Measurements from ENCODE around the gene NDUFA13.
A peak's percentile ranks its signal among the peaks of the same experiment; 100 is the strongest.
"Not testable (repeated sequence)": the region's sequence is repeated elsewhere in the genome, so short reads cannot be mapped to it uniquely, and the experiment has no call there.

The NDUFA13 gene

GRCh38 chr19:19515642-19516519 is at the start of gene NDUFA13:
Gene NDUFA13, plus strand, starts transcription at chr19:19516225. Its CDS starts 14 bp downstream, at chr19:19516239.
- TF ChIP-seq CTCF (IDR thresholded peaks at IDR 0.05; ENCODE audit: control insufficient read depth, extremely low read depth, insufficient read depth): no peak; the same call in 1 of the 2 replicates
- H3K4me3 ChIP-seq (ENCODE audit: low read depth, low read length): peak within 1 kb of the TSS; percentile 97
- peak; percentile 74 for DNase-seq (ENCODE audit: low read depth)

- H3K4me3 ChIP-seq (ENCODE audit: low read depth, low read length): no peak overlapping the region
- no peak for TF ChIP-seq CTCF (IDR thresholded peaks at IDR 0.05; ENCODE audit: control insufficient read depth, extremely low read depth, insufficient read depth)
- no peak for DNase-seq (ENCODE audit: low read depth)
Observed at GRCh38 chr19:19468424-19469050, 47.5 kb upstream of the NDUFA13 start.

- TF ChIP-seq CTCF (IDR thresholded peaks at IDR 0.05; ENCODE audit: control insufficient read depth, extremely low read depth, insufficient read depth): no peak
- no peak for DNase-seq (ENCODE audit: low read depth)
- no peak overlapping the region for H3K4me3 ChIP-seq (ENCODE audit: low read depth, low read length)
Observed at GRCh38 chr19:19470579-19470978, 45.4 kb upstream of the NDUFA13 start.

- no peak overlapping the region for H3K4me3 ChIP-seq (ENCODE audit: low read depth, low read length)
- DNase-seq (ENCODE audit: low read depth): no peak
Observed at GRCh38 chr19:19471682-19472081, 44.3 kb upstream of the NDUFA13 start.

GRCh38 chr19:19472106-19472505 is 43.9 kb upstream of the NDUFA13 start:
- not testable (repeated sequence) for H3K4me3 ChIP-seq (ENCODE audit: low read depth, low read length); DNase-seq (ENCODE audit: low read depth)

More at GRCh38 chr19:19471682-19472081, 44.3 kb upstream of the NDUFA13 start:
- no peak for TF ChIP-seq CTCF (IDR thresholded peaks at IDR 0.05; ENCODE audit: control insufficient read depth, extremely low read depth, insufficient read depth)

GRCh38 chr19:19475015-19475765 is 40.8 kb upstream of the NDUFA13 start:
- no peak for DNase-seq (ENCODE audit: low read depth)
- TF ChIP-seq CTCF (IDR thresholded peaks at IDR 0.05; ENCODE audit: control insufficient read depth, extremely low read depth, insufficient read depth): no peak
- no peak overlapping the region for H3K4me3 ChIP-seq (ENCODE audit: low read depth, low read length)
